T-cell (primary cell): Measurements from ENCODE around the gene NCCRP1. TPM values are rescaled to one million over a fixed set of nuclear protein-coding genes. Genes with fewer than 3 reads are reported as not detected.
"Not testable (repeated sequence)": the region's sequence is repeated elsewhere in the genome, so short reads cannot be mapped to it uniquely, and the experiment has no call there.

Experiments
- ATAC-seq, 4 experiments: fragments of 200-7000 bp in 3 of 4; fragments of 150-1000 bp in 1 of 4; cut with Tn5 transposase; replicated peaks in 1 of 4; 1 replicate in 3 of 4; 2 replicates in 1 of 4; pipeline ENCODE4 v1.10.0; 2021; ENCODE audit warnings: moderate library complexity in 3 of 4, mild to moderate bottlenecking in 2 of 4, moderate number of reproducible peaks in 1 of 4
- CTCF ChIA-PET, 2 donors: fragments of 300-600 bp; sonication (Branson Sonifier 250); formaldehyde crosslinking; loops; one replicate each; lab custom pipeline; 2022; ENCODE audit warnings: antibody characterized with exemption in 2 of 2; lab: Charles Lee
- POLR2A ChIA-PET, 2 donors: fragments of 300-600 bp; sonication (Branson Sonifier 250); formaldehyde crosslinking; loops; one replicate each; lab custom pipeline; 2022; ENCODE audit warnings: antibody characterized with exemption in 2 of 2; lab: Charles Lee
- DNase-seq, 35 experiments: peaks; one replicate each; pipeline versions ENCODE4 v3.0.0 to v3.0.0-alpha.2; 2013 to 2023
- H3K27ac ChIP-seq: one replicate; pipeline ENCODE4 v1.5.1; 2013; ENCODE audit warnings: low read length
- H3K27me3 ChIP-seq, 2 experiments: replicated peaks in 1 of 2; 1 replicate in 1 of 2; 2 replicates in 1 of 2; pipeline versions ENCODE4 v1.6.1 to v1.7.0; 2013; ENCODE audit warnings: low read length in 1 of 2, mixed read lengths in 1 of 2; ENCODE audit not compliant: control insufficient read depth in 2 of 2, insufficient read depth in 2 of 2; ENCODE audit errors: extremely low read depth in 1 of 2
- H3K36me3 ChIP-seq, 2 donors: 1 replicate in 1 of 2; 2 replicates in 1 of 2; pipeline versions ENCODE4 v1.6.1 to v1.7.0; 2013; ENCODE audit warnings: low read length in 1 of 2; ENCODE audit not compliant: control insufficient read depth in 2 of 2, insufficient read depth in 1 of 2; ENCODE audit errors: extremely low read depth in 1 of 2
- H3K4me1 ChIP-seq, 2 experiments: 1 replicate in 1 of 2; 2 replicates in 1 of 2; pipeline versions ENCODE4 v1.6.1 to v1.7.0; 2013; ENCODE audit warnings: low read length in 2 of 2, mixed read lengths in 1 of 2; ENCODE audit not compliant: insufficient read depth in 2 of 2, control insufficient read depth in 1 of 2; ENCODE audit errors: extremely low read depth in 1 of 2
- H3K4me3 ChIP-seq, 2 donors: 1 replicate in 1 of 2; 2 replicates in 1 of 2; pipeline versions ENCODE4 v1.5.1 to v1.7.0; 2013; ENCODE audit warnings: mild to moderate bottlenecking in 2 of 2, low read length in 1 of 2, moderate library complexity in 1 of 2; ENCODE audit not compliant: control insufficient read depth in 1 of 2; ENCODE audit errors: extremely low read depth in 1 of 2
- H3K9me3 ChIP-seq: 2 replicates; pipeline ENCODE4 v1.7.0; 2013
- H3K27ac Mint-ChIP-seq, 2 donors: one replicate each; pipeline ENCODE4 v1.8.0; 2020 to 2021; ENCODE audit warnings: mild to moderate bottlenecking in 2 of 2, mixed read lengths in 2 of 2
- H3K27me3 Mint-ChIP-seq, 2 donors: one replicate each; pipeline ENCODE4 v1.8.0; 2021 to 2022; ENCODE audit warnings: mixed read lengths in 2 of 2
- H3K36me3 Mint-ChIP-seq: one replicate; pipeline ENCODE4 v1.8.0; 2021; ENCODE audit warnings: mixed read lengths
- H3K4me1 Mint-ChIP-seq, 3 donors: one replicate each; pipeline ENCODE4 v1.8.0; 2020 to 2022; ENCODE audit warnings: mixed read lengths in 3 of 3, mild to moderate bottlenecking in 1 of 3
- H3K4me3 Mint-ChIP-seq, 3 donors: one replicate each; pipeline ENCODE4 v1.8.0; 2020 to 2022; ENCODE audit warnings: mild to moderate bottlenecking in 3 of 3, mixed read lengths in 3 of 3, moderate library complexity in 3 of 3
- H3K9me3 Mint-ChIP-seq, 3 donors: one replicate each; pipeline ENCODE4 v1.8.0; 2020 to 2022; ENCODE audit warnings: mixed read lengths in 3 of 3
- WGBS: methylation state at CpG from one replicate; pipeline ENCODE4 v1.1.5; 2013; ENCODE audit warnings: missing lambda C conversion rate; ENCODE audit not compliant: insufficient coverage; 5-methylcytosine and 5-hydroxymethylcytosine counted together
- total RNA-seq, 35 experiments: library from RNA in 6 of 35; stranded (reverse) in 6 of 35; fragments of 120-200 nt in 1 of 35; gene quantifications; one replicate each; pipeline versions ENCODE4 v1.2.1 to v1.2.4 and lab custom pipeline; 2013 to 2026

NCCRP1 gene
- total RNA-seq, 5 donors from 2014 or later (not counting 1 experiment from before 2014, with no cell fraction given) = 0.23 to 0.46 (median 0.41) TPM; not detected in 2

DNA sequence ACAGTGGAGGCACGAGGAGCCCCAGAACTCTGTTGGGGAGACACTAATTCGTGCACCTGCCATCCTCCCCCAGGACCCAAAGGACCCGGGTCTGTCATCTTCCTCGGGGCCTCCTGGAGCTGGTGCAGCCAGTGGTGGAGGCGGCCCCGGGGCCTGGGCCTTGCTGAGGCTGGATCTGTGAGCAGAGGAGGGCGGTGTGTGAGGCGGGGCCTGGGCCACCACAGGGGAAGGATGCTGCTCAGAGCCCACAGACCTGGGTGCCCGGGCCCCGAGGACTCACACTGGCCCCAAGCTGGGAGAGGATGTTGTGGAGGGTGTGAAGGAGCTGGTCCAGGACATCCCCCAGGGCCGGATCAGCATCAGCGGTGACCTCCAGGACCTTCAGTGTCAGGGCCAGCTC lies 39.8 kb downstream of the NCCRP1 start:
- WGBS = 42% methylated on average over 11 of the region's 12 CpGs
- Mint-ChIP-seq H3K27ac (peak overlapping the region; percentile 63 to 92), H3K4me1 (peaks cover 29 to 33% (median 29%) of the 10 kb centered on the region in 3 donors), H3K27me3 (no peaks in the 10 kb centered on the region), H3K9me3 (no peaks in the 10 kb centered on the region), H3K4me3 (peak overlapping the region in 1 of 3 donors; percentile 74), H3K36me3 (no peaks in the 10 kb centered on the region)
- Histone ChIP-seq H3K36me3 (no peaks in the 10 kb centered on the region), H3K27ac (peak overlapping the region; percentile 19), H3K9me3 (no peaks in the 10 kb centered on the region), H3K27me3 (no peaks in the 10 kb centered on the region), H3K4me3 (no peak overlapping the region), H3K4me1 (peaks cover 0 to 27% of the 10 kb centered on the region in 2 experiments)
- POLR2A ChIA-PET = interaction anchor here in 1 of 2 donors (0.5 kb wide), 1 partner anchor 657 kb away, joined by 7 read pairs; no protein-coding TSS in a partner anchor
- peak; percentile 77 to 87 (median 84) for ATAC-seq
- peak in 27 of 35 experiments; percentile 7 to 57 (median 27) for DNase-seq
- CTCF ChIA-PET = interaction anchor here in 1 of 2 donors (0.6 kb wide), 1 partner anchor 904 kb away, joined by 18 read pairs; no protein-coding TSS in a partner anchor

- ATAC-seq (peak; percentile 68 to 85 (median 82)), DNase-seq (peak in 25 of 35 experiments; percentile 12 to 52 (median 20))
- H3K9me3 Mint-ChIP-seq = no peaks in the 10 kb centered on the region
- no peaks in the 10 kb centered on the region for H3K27me3 Mint-ChIP-seq
- CTCF ChIA-PET = interaction anchor here (0.6 kb wide), 2 partner anchors 50 to 115 kb away, joined by 3 to 10 read pairs; no protein-coding TSS in a partner anchor
- 25% methylated on average over 18 of the region's 22 CpGs for WGBS
- H3K9me3 ChIP-seq = no peaks in the 10 kb centered on the region
- H3K4me1 ChIP-seq = peaks cover 0 to 27% of the 10 kb centered on the region in 2 experiments
- POLR2A ChIA-PET = no interaction called here
- H3K27me3 ChIP-seq = no peaks in the 10 kb centered on the region
- no peaks in the 10 kb centered on the region for H3K36me3 Mint-ChIP-seq
- H3K36me3 ChIP-seq = no peaks in the 10 kb centered on the region
- H3K27ac ChIP-seq = peak overlapping the region; percentile 58
- peaks cover 29 to 33% (median 29%) of the 10 kb centered on the region in 3 donors for H3K4me1 Mint-ChIP-seq
- H3K27ac Mint-ChIP-seq = peak overlapping the region; percentile 90 to 92
- H3K4me3 Mint-ChIP-seq = peak overlapping the region; percentile 74 to 78 (median 74)
- H3K4me3 ChIP-seq = peak overlapping the region in 1 of 2 donors; percentile 32
These were observed 40.7 kb downstream of the NCCRP1 start for GRCh38 chr19:39237200-39238184.

GRCh38 chr19:39238209-39238608 lies 41.4 kb downstream of the NCCRP1 start:
- ChIA-PET POLR2A (no interaction called here), CTCF (interaction anchor here in 1 of 2 donors (0.6 kb wide), 1 partner anchor 116 kb away, joined by 3 read pairs; no protein-coding TSS in a partner anchor)
- H3K27ac ChIP-seq = peak overlapping the region; percentile 58
- peak overlapping the region in 1 of 2 donors; percentile 32 for H3K4me3 ChIP-seq
- DNase-seq = no peak
- H3K36me3 Mint-ChIP-seq = no peaks in the 10 kb centered on the region
- H3K27me3 Mint-ChIP-seq = no peaks in the 10 kb centered on the region
- 93% methylated on average over 4 of the region's 6 CpGs for WGBS
- H3K4me1 Mint-ChIP-seq = peaks cover 29 to 33% (median 29%) of the 10 kb centered on the region in 3 donors
- peaks cover 0 to 27% of the 10 kb centered on the region in 2 experiments for H3K4me1 ChIP-seq
- no peaks in the 10 kb centered on the region for H3K9me3 Mint-ChIP-seq
- peak in 1 of 4 experiments; percentile 18 for ATAC-seq
- H3K9me3 ChIP-seq = no peaks in the 10 kb centered on the region
- H3K4me3 Mint-ChIP-seq = peak overlapping the region; percentile 74 to 78 (median 74)
- H3K27me3 ChIP-seq = no peaks in the 10 kb centered on the region
- H3K36me3 ChIP-seq = no peaks in the 10 kb centered on the region
- H3K27ac Mint-ChIP-seq = peak overlapping the region; percentile 90 to 92

DNA sequence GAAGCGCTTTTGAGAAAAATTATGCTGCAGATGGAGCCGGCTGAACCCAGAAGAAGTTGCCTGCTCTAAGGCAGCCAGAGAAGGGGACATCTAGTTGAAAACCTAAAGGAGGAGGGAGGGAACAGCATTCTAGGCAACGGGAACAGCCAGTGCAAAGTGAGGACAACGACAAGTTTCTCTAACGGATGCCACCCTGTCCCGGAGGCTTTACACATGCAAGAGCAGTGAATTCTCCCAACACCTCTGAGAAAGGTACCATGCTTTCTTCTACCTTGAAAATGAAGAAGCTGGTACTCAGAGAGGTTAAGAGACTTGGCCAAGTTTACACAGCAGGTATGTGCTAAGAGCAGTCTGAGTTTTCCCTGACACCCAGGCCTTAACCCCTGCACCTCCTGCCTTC lies 42.2 kb downstream of the NCCRP1 start:
- Mint-ChIP-seq H3K4me1 (peaks cover 29 to 33% (median 29%) of the 10 kb centered on the region in 3 donors), H3K27ac (no peak overlapping the region), H3K27me3 (no peaks in the 10 kb centered on the region), H3K4me3 (no peak overlapping the region), H3K9me3 (no peaks in the 10 kb centered on the region), H3K36me3 (no peaks in the 10 kb centered on the region)
- CTCF ChIA-PET = no interaction called here
- H3K9me3 ChIP-seq = no peaks in the 10 kb centered on the region
- no peak overlapping the region for H3K4me3 ChIP-seq
- no peak for ATAC-seq
- no peak for DNase-seq
- peaks cover 0 to 27% of the 10 kb centered on the region in 2 experiments for H3K4me1 ChIP-seq
- no peaks in the 10 kb centered on the region for H3K36me3 ChIP-seq
- WGBS = 85% methylated on average over 2 of the region's 6 CpGs
- POLR2A ChIA-PET = no interaction called here
- H3K27ac ChIP-seq = no peak overlapping the region
- H3K27me3 ChIP-seq = peaks cover 0 to 2% of the 10 kb centered on the region in 2 experiments

DNA sequence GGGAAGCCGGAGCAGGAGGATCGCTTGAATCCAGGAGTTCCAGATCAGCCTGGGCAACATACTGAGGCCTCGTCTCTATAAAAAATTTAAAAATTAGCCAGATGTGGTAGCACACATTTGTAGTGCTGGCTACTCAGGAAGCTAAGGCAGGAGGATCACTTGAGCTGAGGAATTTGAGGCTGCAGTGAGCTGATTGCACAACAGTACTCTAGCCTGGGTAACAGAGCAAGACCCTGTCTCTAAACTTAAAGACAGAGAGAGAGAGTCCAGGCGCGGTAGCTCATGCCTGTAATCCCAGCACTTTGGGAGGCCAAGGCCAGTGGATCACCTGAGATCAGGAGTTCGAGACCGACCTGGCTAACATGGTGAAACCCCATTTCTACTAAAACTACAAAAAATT lies 43.7 kb downstream of the NCCRP1 start:
- no peak for ATAC-seq
- Mint-ChIP-seq H3K4me1 (peaks cover 29 to 33% (median 29%) of the 10 kb centered on the region in 3 donors), H3K9me3 (no peaks in the 10 kb centered on the region), H3K27me3 (no peaks in the 10 kb centered on the region), H3K27ac (no peak overlapping the region), H3K36me3 (no peaks in the 10 kb centered on the region), H3K4me3 (no peak overlapping the region)
- ChIA-PET POLR2A (no interaction called here), CTCF (no interaction called here)
- Histone ChIP-seq H3K4me3 (no peak overlapping the region), H3K4me1 (peaks cover 0 to 27% of the 10 kb centered on the region in 2 experiments), H3K9me3 (no peaks in the 10 kb centered on the region), H3K36me3 (no peaks in the 10 kb centered on the region), H3K27me3 (peaks cover 0 to 3% of the 10 kb centered on the region in 2 experiments), H3K27ac (no peak overlapping the region)
- 100% methylated on average over 7 of the region's 7 CpGs for WGBS
- no peak for DNase-seq

DNA sequence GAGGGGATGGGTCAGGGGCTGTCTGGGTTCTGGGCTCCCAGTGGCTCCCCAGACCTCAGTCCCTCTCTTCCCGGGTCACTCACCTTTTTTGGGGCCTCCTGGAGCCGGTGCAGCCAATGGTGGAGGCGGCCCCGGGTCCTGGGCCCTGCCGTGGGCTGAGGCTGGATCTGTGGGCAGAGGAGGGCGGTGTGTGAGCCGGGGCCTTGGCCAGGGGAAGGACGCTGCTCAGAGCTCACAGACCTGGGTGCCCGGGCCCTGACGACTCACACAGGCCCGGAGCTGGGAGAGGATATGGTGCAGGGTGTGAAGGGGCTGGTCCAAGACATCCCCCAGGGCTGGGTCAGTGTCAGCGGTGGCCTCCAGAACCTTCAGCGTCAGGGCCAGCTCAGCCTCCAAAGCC lies 47.0 kb downstream of the NCCRP1 start:
- H3K9me3 ChIP-seq, H3K4me3 Mint-ChIP-seq, CTCF ChIA-PET, H3K27ac Mint-ChIP-seq, DNase-seq, H3K27me3 Mint-ChIP-seq, H3K36me3 ChIP-seq, H3K36me3 Mint-ChIP-seq, H3K4me1 Mint-ChIP-seq, H3K27ac ChIP-seq, ATAC-seq, POLR2A ChIA-PET, H3K4me3 ChIP-seq, H3K9me3 Mint-ChIP-seq: not testable (repeated sequence)
- peaks cover 0 to 12% of the 10 kb centered on the region in 2 experiments for H3K4me1 ChIP-seq
- 80% methylated on average over 5 of the region's 13 CpGs for WGBS
- H3K27me3 ChIP-seq = peaks cover 0 to 23% of the 10 kb centered on the region in 2 experiments
